Measurements from ENCODE around the gene PTCH1. TPM values are rescaled to one million over a fixed set of nuclear protein-coding genes. Genes with fewer than 3 reads are reported as not detected.

Gene PTCH1
- total RNA-seq, 4 donors from 2014 or later = 4.2 to 6.9 (median 5.2) TPM

- no peak overlapping the region for H3K4me3 ChIP-seq
- no peaks in the 10 kb centered on the region for H3K36me3 ChIP-seq
- TF ChIP-seq POLR2A (IDR thresholded peaks at IDR 0.05) (no peak), CTCF (IDR thresholded peaks at IDR 0.05 in 4 of 5, conservative IDR thresholded peaks at IDR 0.05 in 1 of 5) (no peak)
- H3K9me3 ChIP-seq = no peaks in the 10 kb centered on the region
- ATAC-seq (no peak), DNase-seq (no peak)
- no peak overlapping the region for H3K27ac ChIP-seq
- H3K4me1 ChIP-seq = peaks cover 0 to under 1% of the 10 kb centered on the region in 2 donors
- intact Hi-C loops (cut with DNase I; ENCODE audit: low total_unique reads) = no loop called here
- in situ Hi-C loops (cut with MboI; ENCODE audit: low sequenced_read_pairs in 4 of 4) = no loop called here
- H3K27me3 ChIP-seq = no peaks in the 10 kb centered on the region
Measured at GRCh38 chr9:95496687-95497086, 20.1 kb downstream of the PTCH1 start.

- ATAC-seq = no peak
- H3K27me3 ChIP-seq = no peaks in the 10 kb centered on the region
- TF ChIP-seq CTCF (IDR thresholded peaks at IDR 0.05 in 4 of 5, conservative IDR thresholded peaks at IDR 0.05 in 1 of 5) (no peak), POLR2A (IDR thresholded peaks at IDR 0.05) (no peak)
- no peak overlapping the region for H3K27ac ChIP-seq
- intact Hi-C loops (cut with DNase I; ENCODE audit: low total_unique reads) = no loop called here
- no peaks in the 10 kb centered on the region for H3K4me1 ChIP-seq
- H3K36me3 ChIP-seq = no peaks in the 10 kb centered on the region
- no peak for DNase-seq
- in situ Hi-C loops (cut with MboI; ENCODE audit: low sequenced_read_pairs in 4 of 4) = no loop called here
- H3K4me3 ChIP-seq = no peak overlapping the region
- no peaks in the 10 kb centered on the region for H3K9me3 ChIP-seq
Measured at GRCh38 chr9:95495961-95496360, 20.8 kb downstream of the PTCH1 start.

GRCh38 chr9:95495529-95495928 lies 21.2 kb downstream of the PTCH1 start:
- in situ Hi-C loops (cut with MboI; ENCODE audit: low sequenced_read_pairs in 4 of 4) (no loop called here), intact Hi-C loops (cut with DNase I; ENCODE audit: low total_unique reads) (no loop called here)
- Histone ChIP-seq H3K27ac (no peak overlapping the region), H3K9me3 (no peaks in the 10 kb centered on the region), H3K36me3 (no peaks in the 10 kb centered on the region), H3K4me3 (no peak overlapping the region), H3K27me3 (no peaks in the 10 kb centered on the region), H3K4me1 (no peaks in the 10 kb centered on the region)
- ATAC-seq (no peak), DNase-seq (no peak)
- no peak for TF ChIP-seq POLR2A (IDR thresholded peaks at IDR 0.05)
- no peak for TF ChIP-seq CTCF (IDR thresholded peaks at IDR 0.05 in 4 of 5, conservative IDR thresholded peaks at IDR 0.05 in 1 of 5)

- in situ Hi-C loops (cut with MboI; ENCODE audit: low sequenced_read_pairs in 4 of 4) (no loop called here), intact Hi-C loops (cut with DNase I; ENCODE audit: low total_unique reads) (no loop called here)
- no peaks in the 10 kb centered on the region for H3K27me3 ChIP-seq
- H3K27ac ChIP-seq = no peak overlapping the region
- H3K4me3 ChIP-seq = no peak overlapping the region
- H3K4me1 ChIP-seq = no peaks in the 10 kb centered on the region
- DNase-seq = no peak
- H3K36me3 ChIP-seq = no peaks in the 10 kb centered on the region
- no peak for ATAC-seq
- TF ChIP-seq POLR2A (IDR thresholded peaks at IDR 0.05) (no peak), CTCF (IDR thresholded peaks at IDR 0.05 in 4 of 5, conservative IDR thresholded peaks at IDR 0.05 in 1 of 5) (no peak)
- no peaks in the 10 kb centered on the region for H3K9me3 ChIP-seq
Measured at GRCh38 chr9:95494416-95495371, 22.1 kb downstream of the PTCH1 start.
